ENCODE results near the gene ATP6AP1.
A peak's percentile ranks its signal among the peaks of the same experiment; 100 is the strongest.

The ATP6AP1 gene

GRCh38 chrX:154441984-154442707, 13.7 kb downstream of the ATP6AP1 start:
- H3K4me3 ChIP-seq (ENCODE audit: low read depth, low read length), result no peak overlapping the region
- no peak overlapping the region for H2AFZ ChIP-seq (ENCODE audit: low read length, unreplicated experiment)
- peaks cover 58% of the 10 kb centered on the region for H3K79me2 ChIP-seq (ENCODE audit: control insufficient read depth, insufficient read depth, low read length, unreplicated experiment)
- no peaks in the 10 kb centered on the region for H3K36me3 ChIP-seq (ENCODE audit: insufficient read depth, low read length)
- no peak overlapping the region for H3K27ac ChIP-seq (ENCODE audit: low read depth, low read length)
- no peaks in the 10 kb centered on the region for H3K27me3 ChIP-seq (ENCODE audit: insufficient read depth, low read length)
- H3K4me1 ChIP-seq (ENCODE audit: control insufficient read depth, insufficient read depth, low read length, unreplicated experiment), result peaks cover 7% of the 10 kb centered on the region

GRCh38 chrX:154443479-154443910, 15.0 kb downstream of the ATP6AP1 start:
- no peaks in the 10 kb centered on the region for H3K27me3 ChIP-seq (ENCODE audit: insufficient read depth, low read length)
- H3K4me1 ChIP-seq (ENCODE audit: control insufficient read depth, insufficient read depth, low read length, unreplicated experiment), result peaks cover 7% of the 10 kb centered on the region
- peak overlapping the region; percentile 53 for H3K27ac ChIP-seq (ENCODE audit: low read depth, low read length)
- H3K79me2 ChIP-seq (ENCODE audit: control insufficient read depth, insufficient read depth, low read length, unreplicated experiment), result peaks cover 52% of the 10 kb centered on the region
- no peaks in the 10 kb centered on the region for H3K36me3 ChIP-seq (ENCODE audit: insufficient read depth, low read length)
- no peak overlapping the region for H2AFZ ChIP-seq (ENCODE audit: low read length, unreplicated experiment)
- H3K4me3 ChIP-seq (ENCODE audit: low read depth, low read length), result peak overlapping the region; percentile 92

- no peaks in the 10 kb centered on the region for H3K27me3 ChIP-seq (ENCODE audit: insufficient read depth, low read length)
- H3K36me3 ChIP-seq (ENCODE audit: insufficient read depth, low read length), result no peaks in the 10 kb centered on the region
- H3K4me3 ChIP-seq (ENCODE audit: low read depth, low read length), result peak within 1 kb of the TSS; percentile 92
- H2AFZ ChIP-seq (ENCODE audit: low read length, unreplicated experiment), result no peak within 1 kb of the TSS
- peak within 1 kb of the TSS; percentile 53 for H3K27ac ChIP-seq (ENCODE audit: low read depth, low read length)
- peaks cover 7% of the 10 kb centered on the region for H3K4me1 ChIP-seq (ENCODE audit: control insufficient read depth, insufficient read depth, low read length, unreplicated experiment)
- peaks cover 46% of the 10 kb centered on the region for H3K79me2 ChIP-seq (ENCODE audit: control insufficient read depth, insufficient read depth, low read length, unreplicated experiment)
These were observed 15.7 kb downstream of the ATP6AP1 start, which contains the start of gene FAM50A for GRCh38 chrX:154443992-154444754. FAM50A (plus strand) TSS chrX:154444141; CDS start chrX:154444236, 95 bp downstream.

DNA sequence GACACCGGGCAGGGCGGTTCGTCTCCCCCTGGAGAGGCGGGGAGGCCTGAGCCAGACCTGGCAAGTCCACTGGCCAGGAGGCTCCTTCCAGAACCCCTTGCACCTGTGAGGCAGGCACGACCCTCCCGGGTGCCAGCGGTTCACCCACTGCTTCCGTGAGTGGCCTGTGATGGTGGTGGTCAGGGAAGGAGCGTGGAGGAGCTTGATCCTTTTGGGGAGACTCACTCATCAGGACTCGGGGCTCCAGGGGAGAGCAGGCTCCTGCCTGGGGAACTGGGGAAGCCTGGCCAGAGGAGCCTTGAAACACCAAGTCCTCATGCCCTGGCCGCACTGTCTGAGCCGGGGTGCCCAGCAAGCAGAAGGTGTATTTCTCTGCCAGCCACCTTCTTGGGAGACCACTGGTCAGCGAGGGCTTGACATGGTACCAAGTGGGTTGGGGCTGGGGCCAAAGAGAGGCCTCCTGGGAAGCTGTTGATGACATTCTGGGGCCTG, 16.3 kb downstream of the ATP6AP1 start:
- Histone ChIP-seq H3K36me3 (ENCODE audit: insufficient read depth, low read length) (no peaks in the 10 kb centered on the region), H3K4me3 (ENCODE audit: low read depth, low read length) (peak overlapping the region; percentile 92), H2AFZ (ENCODE audit: low read length, unreplicated experiment) (no peak overlapping the region), H3K79me2 (ENCODE audit: control insufficient read depth, insufficient read depth, low read length, unreplicated experiment) (peaks cover 40% of the 10 kb centered on the region), H3K4me1 (ENCODE audit: control insufficient read depth, insufficient read depth, low read length, unreplicated experiment) (peaks cover 7% of the 10 kb centered on the region), H3K27me3 (ENCODE audit: insufficient read depth, low read length) (no peaks in the 10 kb centered on the region), H3K27ac (ENCODE audit: low read depth, low read length) (peak overlapping the region; percentile 50; the same call in 1 of the 2 replicates)

- peaks cover 30% of the 10 kb centered on the region for H3K79me2 ChIP-seq (ENCODE audit: control insufficient read depth, insufficient read depth, low read length, unreplicated experiment)
- H3K4me1 ChIP-seq (ENCODE audit: control insufficient read depth, insufficient read depth, low read length, unreplicated experiment), result peaks cover 7% of the 10 kb centered on the region
- no peaks in the 10 kb centered on the region for H3K27me3 ChIP-seq (ENCODE audit: insufficient read depth, low read length)
- H3K27ac ChIP-seq (ENCODE audit: low read depth, low read length), result no peak overlapping the region
- peak overlapping the region; percentile 92; the same call in 1 of the 2 replicates for H3K4me3 ChIP-seq (ENCODE audit: low read depth, low read length)
- H3K36me3 ChIP-seq (ENCODE audit: insufficient read depth, low read length), result no peaks in the 10 kb centered on the region
- H2AFZ ChIP-seq (ENCODE audit: low read length, unreplicated experiment), result no peak overlapping the region
These were observed 17.3 kb downstream of the ATP6AP1 start for GRCh38 chrX:154445776-154446175.

DNA sequence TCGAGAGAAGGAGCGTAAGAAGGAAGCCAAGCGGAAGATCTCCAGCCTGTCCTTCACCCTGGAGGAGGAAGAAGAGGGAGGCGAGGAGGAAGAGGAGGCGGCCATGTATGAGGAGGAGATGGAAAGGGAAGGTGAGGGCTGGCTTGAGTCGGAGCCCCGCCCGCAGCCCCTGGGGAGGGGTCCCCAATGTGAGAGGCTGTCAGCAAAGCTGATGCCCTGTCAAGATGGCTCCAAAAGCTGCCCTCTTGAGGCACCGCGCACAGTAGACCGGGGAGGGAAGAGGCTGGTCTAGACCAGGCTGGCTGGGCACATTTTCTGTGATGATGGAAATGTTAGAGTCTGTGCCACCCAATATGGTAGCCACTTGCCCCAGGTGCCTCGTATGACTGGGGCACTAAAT, 18.0 kb downstream of the ATP6AP1 start:
- Histone ChIP-seq H3K79me2 (ENCODE audit: control insufficient read depth, insufficient read depth, low read length, unreplicated experiment) (peaks cover 30% of the 10 kb centered on the region), H3K27me3 (ENCODE audit: insufficient read depth, low read length) (no peaks in the 10 kb centered on the region)

DNA sequence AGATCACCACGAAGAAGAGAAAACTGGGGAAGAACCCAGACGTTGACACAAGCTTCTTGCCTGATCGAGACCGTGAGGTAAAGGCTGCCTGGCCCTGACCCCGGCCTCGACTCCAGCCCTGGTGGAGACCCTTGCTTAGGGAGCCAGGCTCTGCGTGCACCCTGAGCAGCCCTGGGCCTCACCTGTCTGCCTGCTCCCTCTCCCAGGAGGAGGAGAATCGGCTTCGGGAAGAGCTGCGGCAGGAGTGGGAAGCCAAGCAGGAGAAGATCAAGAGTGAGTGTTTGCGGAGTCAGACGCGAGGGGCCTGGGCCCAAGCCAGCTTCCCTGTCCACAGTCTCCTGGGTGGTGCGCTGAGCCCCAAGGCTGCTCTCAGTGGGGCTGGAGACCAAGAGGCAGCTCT, 20.0 kb downstream of the ATP6AP1 start:
- Histone ChIP-seq H3K79me2 (ENCODE audit: control insufficient read depth, insufficient read depth, low read length, unreplicated experiment) (peaks cover 30% of the 10 kb centered on the region), H3K4me3 (ENCODE audit: low read depth, low read length) (no peak overlapping the region), H3K36me3 (ENCODE audit: insufficient read depth, low read length) (no peaks in the 10 kb centered on the region), H3K27ac (ENCODE audit: low read depth, low read length) (no peak overlapping the region), H3K27me3 (ENCODE audit: insufficient read depth, low read length) (no peaks in the 10 kb centered on the region), H2AFZ (ENCODE audit: low read length, unreplicated experiment) (no peak overlapping the region), H3K4me1 (ENCODE audit: control insufficient read depth, insufficient read depth, low read length, unreplicated experiment) (peaks cover 7% of the 10 kb centered on the region)

More for the DNA sequence above, 18.0 kb downstream of the ATP6AP1 start:
- H3K36me3 ChIP-seq (ENCODE audit: insufficient read depth, low read length), result no peaks in the 10 kb centered on the region
- H2AFZ ChIP-seq (ENCODE audit: low read length, unreplicated experiment), result no peak overlapping the region
- no peak overlapping the region for H3K4me3 ChIP-seq (ENCODE audit: low read depth, low read length)
- peaks cover 7% of the 10 kb centered on the region for H3K4me1 ChIP-seq (ENCODE audit: control insufficient read depth, insufficient read depth, low read length, unreplicated experiment)
- no peak overlapping the region for H3K27ac ChIP-seq (ENCODE audit: low read depth, low read length)

- H3K79me2 ChIP-seq (ENCODE audit: control insufficient read depth, insufficient read depth, low read length, unreplicated experiment), result peaks cover 26% of the 10 kb centered on the region
- peaks cover 7% of the 10 kb centered on the region for H3K4me1 ChIP-seq (ENCODE audit: control insufficient read depth, insufficient read depth, low read length, unreplicated experiment)
- H3K4me3 ChIP-seq (ENCODE audit: low read depth, low read length), result no peak overlapping the region
- H3K36me3 ChIP-seq (ENCODE audit: insufficient read depth, low read length), result no peaks in the 10 kb centered on the region
- no peak overlapping the region for H3K27ac ChIP-seq (ENCODE audit: low read depth, low read length)
- H3K27me3 ChIP-seq (ENCODE audit: insufficient read depth, low read length), result no peaks in the 10 kb centered on the region
- no peak overlapping the region for H2AFZ ChIP-seq (ENCODE audit: low read length, unreplicated experiment)
These were observed 21.1 kb downstream of the ATP6AP1 start for GRCh38 chrX:154449618-154450017.

GRCh38 chrX:154450312-154450711, 21.8 kb downstream of the ATP6AP1 start:
- Histone ChIP-seq H2AFZ (ENCODE audit: low read length, unreplicated experiment) (no peak overlapping the region), H3K4me3 (ENCODE audit: low read depth, low read length) (no peak overlapping the region), H3K36me3 (ENCODE audit: insufficient read depth, low read length) (no peaks in the 10 kb centered on the region), H3K4me1 (ENCODE audit: control insufficient read depth, insufficient read depth, low read length, unreplicated experiment) (peaks cover 5% of the 10 kb centered on the region), H3K27me3 (ENCODE audit: insufficient read depth, low read length) (no peaks in the 10 kb centered on the region), H3K27ac (ENCODE audit: low read depth, low read length) (no peak overlapping the region), H3K79me2 (ENCODE audit: control insufficient read depth, insufficient read depth, low read length, unreplicated experiment) (peaks cover 19% of the 10 kb centered on the region)

- H3K79me2 ChIP-seq (ENCODE audit: control insufficient read depth, insufficient read depth, low read length, unreplicated experiment), result no peaks in the 10 kb centered on the region
- no peaks in the 10 kb centered on the region for H3K27me3 ChIP-seq (ENCODE audit: insufficient read depth, low read length)
- H3K27ac ChIP-seq (ENCODE audit: low read depth, low read length), result no peak overlapping the region
- H3K4me1 ChIP-seq (ENCODE audit: control insufficient read depth, insufficient read depth, low read length, unreplicated experiment), result no peaks in the 10 kb centered on the region
- H3K4me3 ChIP-seq (ENCODE audit: low read depth, low read length), result no peak overlapping the region
- H3K36me3 ChIP-seq (ENCODE audit: insufficient read depth, low read length), result no peaks in the 10 kb centered on the region
- H2AFZ ChIP-seq (ENCODE audit: low read length, unreplicated experiment), result no peak overlapping the region
These were observed 24.3 kb downstream of the ATP6AP1 start for GRCh38 chrX:154452823-154453222.

Measured in ACC112 (cell line).